Esophagus muscularis mucosa (tissue), 4 donors: ENCODE measurements around the gene DESI1. TPM values are rescaled to one million over a fixed set of nuclear protein-coding genes. Genes with fewer than 3 reads are reported as not detected.

Experiments used
- DNase-seq: peaks from one replicate; pipeline ENCODE4 v3.0.0-alpha.2; 2017; ENCODE audit errors: extremely low spot score
- H3K27ac ChIP-seq, 4 donors: fragments of 200-600 bp; sonication (generic); replicated peaks in 1 of 4; 1 replicate in 3 of 4; 2 replicates in 1 of 4; pipeline ENCODE4 v1.5.1; 2016 to 2019; ENCODE audit warnings: mild to moderate bottlenecking in 1 of 4
- H3K27me3 ChIP-seq, 4 donors: fragments of 200-600 bp; sonication (generic); one replicate each; pipeline versions ENCODE4 v1.5.1 to v1.6.0; 2016 to 2019
- H3K36me3 ChIP-seq, 4 donors: fragments of 200-600 bp; sonication (generic); one replicate each; pipeline ENCODE4 v1.5.1; 2016 to 2019
- H3K4me1 ChIP-seq, 4 donors: fragments of 200-600 bp; sonication (generic); one replicate each; pipeline ENCODE4 v1.5.1; 2016 to 2019
- H3K4me3 ChIP-seq, 4 donors: fragments of 200-600 bp; sonication (generic); 1 replicate in 2 of 4; 2 replicates in 2 of 4; pipeline ENCODE4 v1.5.1; 2016 to 2019; ENCODE audit warnings: mild to moderate bottlenecking in 4 of 4, moderate library complexity in 1 of 4
- H3K9me3 ChIP-seq, 4 donors: fragments of 200-600 bp; sonication (generic); 1 replicate in 3 of 4; 2 replicates in 1 of 4; pipeline ENCODE4 v1.5.1; 2016 to 2019
- EP300 ChIP-seq: sonication (generic); formaldehyde crosslinking; IDR thresholded peaks from one replicate; pipeline ENCODE4 v1.6.1; 2017; ENCODE audit warnings: antibody characterized with exemption
- POLR2A ChIP-seq: fragments of 450-650 bp; IDR thresholded peaks from one replicate; pipeline ENCODE4 v1.6.1; 2017; ENCODE audit warnings: antibody characterized with exemption, moderate library complexity, mild to moderate bottlenecking, low read depth
- POLR2AphosphoS5 ChIP-seq, 2 donors: sonication (generic); formaldehyde crosslinking; IDR thresholded peaks; one replicate each; pipeline ENCODE4 v1.6.1; 2017; ENCODE audit warnings: antibody characterized with exemption in 2 of 2
- WGBS: methylation state at CpG from one replicate; pipeline ENCODE4 v1.1.5; 2018; 5-methylcytosine and 5-hydroxymethylcytosine counted together
- intact Hi-C: fragments of 100-400 bp; cut with DNase I; formaldehyde crosslinking; loops from one replicate; pipeline ENCODE4 v1.15.1; 2023
- total RNA-seq, 4 donors: library from RNA; depleted of rRNA; stranded (reverse); fragments of >200 nt; gene quantifications; one replicate each; pipeline versions ENCODE4 v1.1.0 to v1.2.1, GENCODE V29; 2016
- TF ChIP-seq, protein P1 (sequence below), 3 experiments: fragments of 200-600 bp in 2 of 3; fragments of 450-650 bp in 1 of 3; sonication (generic) in 2 of 3; IDR thresholded peaks; one replicate each; pipeline ENCODE4 v1.5.1; 2017 to 2019; ENCODE audit warnings: antibody characterized with exemption in 3 of 3, mild to moderate bottlenecking in 2 of 3, moderate library complexity in 1 of 3

Gene DESI1
- total RNA-seq, 4 donors from 2014 or later, result 18.6 to 76.5 (median 33.7) TPM

DNA sequence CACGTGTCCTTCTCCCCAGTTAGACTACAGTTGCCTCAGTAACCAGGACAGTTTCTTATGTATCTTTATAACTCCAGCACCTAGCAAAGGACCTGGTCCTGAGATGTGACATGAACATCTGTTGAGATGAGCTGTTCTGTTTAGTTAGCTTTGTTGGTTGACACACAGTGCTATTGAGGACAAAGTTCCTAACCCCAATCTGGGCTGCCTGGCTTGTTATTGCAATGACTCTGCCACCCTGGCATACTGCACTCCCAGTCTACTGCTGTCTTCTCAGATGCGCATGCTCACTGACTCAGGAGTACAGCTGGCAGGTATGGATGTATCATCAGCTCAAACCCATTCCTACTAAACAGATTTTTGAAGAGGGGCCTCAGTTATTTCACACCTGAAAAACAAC is 7.4 kb downstream of the DESI1 start:
- intact Hi-C loops, result no loop called here

DNA sequence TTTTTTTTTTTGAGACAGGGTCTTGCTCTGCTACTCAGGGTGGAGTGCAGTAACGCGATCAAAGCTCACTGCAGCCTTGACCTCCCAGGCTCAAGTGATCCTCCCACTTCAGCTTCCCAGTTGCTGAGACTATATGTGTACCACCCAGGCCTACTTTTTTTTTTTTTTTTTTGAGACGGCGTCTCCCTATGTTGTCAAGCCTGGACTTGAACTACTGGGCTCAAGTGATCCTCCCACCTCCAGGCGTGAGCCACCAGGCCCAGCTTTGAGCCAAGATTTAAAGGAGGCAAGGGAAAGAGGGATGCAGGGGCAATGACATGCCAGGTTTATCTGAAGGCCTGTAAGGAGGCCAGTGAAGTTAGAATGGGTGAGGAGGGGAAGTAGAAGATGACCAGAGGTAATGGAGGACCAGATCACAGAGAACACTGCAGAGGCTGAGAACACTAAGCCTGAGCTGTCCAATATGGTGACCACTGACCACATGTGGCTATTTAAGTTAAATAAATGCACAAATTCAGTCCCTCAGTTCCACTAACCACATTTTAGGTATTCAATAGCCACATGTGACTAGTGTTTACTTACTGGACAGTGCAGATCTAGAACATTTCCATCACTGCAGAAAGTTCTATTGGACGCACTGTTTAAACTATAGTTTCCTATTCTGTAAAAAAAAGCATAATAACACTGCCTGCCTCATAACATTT is 8.1 kb downstream of the DESI1 start:
- no peak overlapping the region for H3K4me3 ChIP-seq
- H3K9me3 ChIP-seq, result no peaks in the 10 kb centered on the region
- peaks cover 0 to 7% (median under 1%) of the 10 kb centered on the region in 4 donors for H3K36me3 ChIP-seq
- WGBS, result 94% methylated on average over 6 of the region's 6 CpGs
- intact Hi-C loops, result no loop called here
- peaks cover 0 to 5% (median 0%) of the 10 kb centered on the region in 4 donors for H3K4me1 ChIP-seq
- no peaks in the 10 kb centered on the region for H3K27me3 ChIP-seq
- no peak overlapping the region for H3K27ac ChIP-seq
- TF ChIP-seq POLR2AphosphoS5 (IDR thresholded peaks at IDR 0.05) (no peak), EP300 (no peak), POLR2A (no peak)
- TF ChIP-seq, protein P1, sequence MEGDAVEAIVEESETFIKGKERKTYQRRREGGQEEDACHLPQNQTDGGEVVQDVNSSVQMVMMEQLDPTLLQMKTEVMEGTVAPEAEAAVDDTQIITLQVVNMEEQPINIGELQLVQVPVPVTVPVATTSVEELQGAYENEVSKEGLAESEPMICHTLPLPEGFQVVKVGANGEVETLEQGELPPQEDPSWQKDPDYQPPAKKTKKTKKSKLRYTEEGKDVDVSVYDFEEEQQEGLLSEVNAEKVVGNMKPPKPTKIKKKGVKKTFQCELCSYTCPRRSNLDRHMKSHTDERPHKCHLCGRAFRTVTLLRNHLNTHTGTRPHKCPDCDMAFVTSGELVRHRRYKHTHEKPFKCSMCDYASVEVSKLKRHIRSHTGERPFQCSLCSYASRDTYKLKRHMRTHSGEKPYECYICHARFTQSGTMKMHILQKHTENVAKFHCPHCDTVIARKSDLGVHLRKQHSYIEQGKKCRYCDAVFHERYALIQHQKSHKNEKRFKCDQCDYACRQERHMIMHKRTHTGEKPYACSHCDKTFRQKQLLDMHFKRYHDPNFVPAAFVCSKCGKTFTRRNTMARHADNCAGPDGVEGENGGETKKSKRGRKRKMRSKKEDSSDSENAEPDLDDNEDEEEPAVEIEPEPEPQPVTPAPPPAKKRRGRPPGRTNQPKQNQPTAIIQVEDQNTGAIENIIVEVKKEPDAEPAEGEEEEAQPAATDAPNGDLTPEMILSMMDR (IDR thresholded peaks at IDR 0.05), result no peak
- no peak for DNase-seq

More for the DNA sequence above, 7.4 kb downstream of the DESI1 start:
- no peak overlapping the region for H3K4me3 ChIP-seq
- H3K27me3 ChIP-seq, result no peaks in the 10 kb centered on the region
- H3K4me1 ChIP-seq, result peaks cover 0 to 6% (median 0%) of the 10 kb centered on the region in 4 donors
- H3K9me3 ChIP-seq, result no peaks in the 10 kb centered on the region
- peaks cover 0 to 7% (median 0%) of the 10 kb centered on the region in 4 donors for H3K36me3 ChIP-seq
- TF ChIP-seq, protein P1 (IDR thresholded peaks at IDR 0.05), result no peak
- no peak for TF ChIP-seq POLR2A
- TF ChIP-seq EP300, result no peak
- TF ChIP-seq POLR2AphosphoS5 (IDR thresholded peaks at IDR 0.05), result no peak
- H3K27ac ChIP-seq, result no peak overlapping the region
- WGBS, result 85% methylated on average over 2 of the region's 2 CpGs
- no peak for DNase-seq

DNA sequence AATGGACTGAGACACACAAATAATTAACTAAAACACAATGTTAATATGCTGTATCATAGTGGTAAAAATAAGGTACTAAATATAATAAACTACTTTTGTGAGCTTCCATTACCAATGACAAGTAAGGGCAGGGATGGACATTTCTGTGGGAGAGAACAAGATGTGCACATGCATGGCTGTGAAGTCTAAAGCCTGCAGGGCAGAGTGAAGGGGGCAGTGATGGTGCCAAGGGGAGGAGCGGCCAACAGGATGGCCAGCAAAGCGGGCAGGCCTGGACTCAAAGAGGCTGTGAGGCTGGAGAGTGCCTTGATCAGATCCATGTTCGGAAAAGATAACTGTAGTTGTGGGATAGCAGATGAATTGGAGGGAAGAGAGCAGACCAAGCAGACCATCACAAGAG is 12.5 kb downstream of the DESI1 start:
- WGBS, result 92% methylated on average over 3 of the region's 3 CpGs

DNA sequence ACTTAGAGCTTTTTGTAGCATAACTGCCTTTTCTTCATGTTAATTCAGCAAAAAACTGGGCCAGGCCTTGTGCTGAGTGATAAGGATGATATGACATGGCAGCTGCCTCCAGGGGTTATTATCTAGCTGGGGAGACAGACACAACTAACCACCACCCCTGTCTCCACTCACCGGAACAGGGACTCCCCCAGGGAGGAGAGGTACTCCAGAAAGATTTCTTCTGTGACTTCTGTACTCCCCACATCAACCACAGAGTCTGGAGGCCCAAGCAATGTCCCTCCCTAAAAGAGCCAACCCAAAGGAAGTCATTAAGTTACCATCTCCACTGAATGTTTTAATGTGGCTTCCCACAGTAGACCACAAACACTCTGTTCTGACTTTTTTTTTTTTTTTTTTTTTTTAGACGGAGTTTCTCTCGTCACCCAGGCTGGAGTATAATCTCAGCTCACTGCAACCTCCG is 16.9 kb downstream of the DESI1 start:
- 71% methylated on average over 4 of the region's 4 CpGs for WGBS
- H3K36me3 ChIP-seq, result peaks cover 34 to 87% (median 71%) of the 10 kb centered on the region in 4 donors

More for the DNA sequence above, 12.5 kb downstream of the DESI1 start:
- Histone ChIP-seq H3K27me3 (no peaks in the 10 kb centered on the region), H3K9me3 (no peaks in the 10 kb centered on the region), H3K36me3 (peaks cover 29 to 51% (median 35%) of the 10 kb centered on the region in 4 donors), H3K27ac (no peak overlapping the region), H3K4me3 (no peak overlapping the region), H3K4me1 (no peaks in the 10 kb centered on the region)
- DNase-seq, result no peak
- TF ChIP-seq EP300, result no peak
- no peak for TF ChIP-seq POLR2A
- TF ChIP-seq, protein P1 (IDR thresholded peaks at IDR 0.05), result no peak
- TF ChIP-seq POLR2AphosphoS5 (IDR thresholded peaks at IDR 0.05), result no peak
- intact Hi-C loops, result no loop called here

More for the DNA sequence above, 16.9 kb downstream of the DESI1 start:
- DNase-seq, result no peak
- no peak overlapping the region for H3K4me3 ChIP-seq
- no peaks in the 10 kb centered on the region for H3K9me3 ChIP-seq
- no peak overlapping the region for H3K27ac ChIP-seq
- no peaks in the 10 kb centered on the region for H3K4me1 ChIP-seq
- TF ChIP-seq, protein P1 (IDR thresholded peaks at IDR 0.05), result no peak
- no peak for TF ChIP-seq EP300
- no peak for TF ChIP-seq POLR2A
- no peak for TF ChIP-seq POLR2AphosphoS5 (IDR thresholded peaks at IDR 0.05)
- H3K27me3 ChIP-seq, result no peaks in the 10 kb centered on the region
- intact Hi-C loops, result no loop called here
